Measurements from ENCODE around the gene C11orf16. TPM values are rescaled to one million over a fixed set of nuclear protein-coding genes. Genes with fewer than 3 reads are reported as not detected.
"Not testable (repeated sequence)": the region's sequence is repeated elsewhere in the genome, so short reads cannot be mapped to it uniquely, and the experiment has no call there.

The C11orf16 gene
- total RNA-seq, 2 experiments from 2014 or later = not detected

DNA sequence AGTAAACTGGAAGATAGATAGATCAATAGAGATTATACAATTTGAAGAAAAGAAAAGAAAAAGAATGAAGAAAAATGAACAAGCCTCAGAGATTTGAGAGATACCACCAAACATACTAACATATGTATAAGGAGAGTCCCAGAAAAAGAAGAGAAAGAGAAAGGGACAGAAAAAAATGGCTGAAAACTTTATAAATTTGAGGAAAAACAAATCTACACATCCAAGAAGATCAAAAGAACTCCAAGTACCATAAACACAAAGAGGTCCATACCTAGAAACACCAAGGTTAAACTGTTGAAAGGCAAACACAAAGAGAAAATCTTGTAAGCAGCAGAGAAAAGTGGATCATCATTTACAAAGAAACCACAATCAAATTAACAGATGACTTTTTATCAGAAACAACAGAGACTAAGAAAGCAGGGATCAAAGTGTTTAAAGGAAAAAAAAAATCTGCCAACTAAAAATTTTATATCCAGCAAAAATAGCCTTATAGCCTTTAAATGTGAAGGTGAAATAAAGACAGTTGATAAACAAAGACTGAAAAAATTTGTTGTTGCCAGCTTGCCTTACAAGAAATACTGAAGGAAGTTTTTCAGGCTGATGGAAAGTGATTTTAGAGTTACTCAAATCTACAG is 33.5 kb downstream of the C11orf16 start:
- ChIA-PET CTCF (no interaction called here), POLR2A (no interaction called here)
- H3K36me3 ChIP-seq (ENCODE audit: insufficient read depth, low read length) = no peaks in the 10 kb centered on the region
- Mint-ChIP-seq H3K27me3 (peaks cover 6% of the 10 kb centered on the region), H3K27ac (no peak overlapping the region), H3K36me3 (ENCODE audit: low read depth) (peaks cover 19% of the 10 kb centered on the region), H3K9me3 (peaks cover 22% of the 10 kb centered on the region), H3K4me1 (ENCODE audit: low read depth) (no peaks in the 10 kb centered on the region), H3K4me3 (no peak overlapping the region)
- TF ChIP-seq, protein P1, sequence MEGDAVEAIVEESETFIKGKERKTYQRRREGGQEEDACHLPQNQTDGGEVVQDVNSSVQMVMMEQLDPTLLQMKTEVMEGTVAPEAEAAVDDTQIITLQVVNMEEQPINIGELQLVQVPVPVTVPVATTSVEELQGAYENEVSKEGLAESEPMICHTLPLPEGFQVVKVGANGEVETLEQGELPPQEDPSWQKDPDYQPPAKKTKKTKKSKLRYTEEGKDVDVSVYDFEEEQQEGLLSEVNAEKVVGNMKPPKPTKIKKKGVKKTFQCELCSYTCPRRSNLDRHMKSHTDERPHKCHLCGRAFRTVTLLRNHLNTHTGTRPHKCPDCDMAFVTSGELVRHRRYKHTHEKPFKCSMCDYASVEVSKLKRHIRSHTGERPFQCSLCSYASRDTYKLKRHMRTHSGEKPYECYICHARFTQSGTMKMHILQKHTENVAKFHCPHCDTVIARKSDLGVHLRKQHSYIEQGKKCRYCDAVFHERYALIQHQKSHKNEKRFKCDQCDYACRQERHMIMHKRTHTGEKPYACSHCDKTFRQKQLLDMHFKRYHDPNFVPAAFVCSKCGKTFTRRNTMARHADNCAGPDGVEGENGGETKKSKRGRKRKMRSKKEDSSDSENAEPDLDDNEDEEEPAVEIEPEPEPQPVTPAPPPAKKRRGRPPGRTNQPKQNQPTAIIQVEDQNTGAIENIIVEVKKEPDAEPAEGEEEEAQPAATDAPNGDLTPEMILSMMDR (IDR thresholded peaks at IDR 0.05) = no peak
- ATAC-seq (ENCODE audit: poor library complexity) = no peak
- no peaks in the 10 kb centered on the region for H3K27me3 ChIP-seq (ENCODE audit: control insufficient read depth in 1 of 2, insufficient read depth in 2 of 2, low read length in 2 of 2)
- no peak for DNase-seq
- no peaks in the 10 kb centered on the region for H3K4me1 ChIP-seq (ENCODE audit: insufficient read depth, low read length)
- H3K4me3 ChIP-seq (ENCODE audit: low read length) = no peak overlapping the region
- intact Hi-C loops (cut with DNase I, micrococcal nuclease) = no loop called here
- H3K27ac ChIP-seq (ENCODE audit: low read depth in 1 of 2, low read length in 2 of 2) = no peak overlapping the region
- peaks cover 9 to 17% of the 10 kb centered on the region in 2 experiments for H3K9me3 ChIP-seq (ENCODE audit: control insufficient read depth in 1 of 2, insufficient read depth in 1 of 2, low read length in 2 of 2)

DNA sequence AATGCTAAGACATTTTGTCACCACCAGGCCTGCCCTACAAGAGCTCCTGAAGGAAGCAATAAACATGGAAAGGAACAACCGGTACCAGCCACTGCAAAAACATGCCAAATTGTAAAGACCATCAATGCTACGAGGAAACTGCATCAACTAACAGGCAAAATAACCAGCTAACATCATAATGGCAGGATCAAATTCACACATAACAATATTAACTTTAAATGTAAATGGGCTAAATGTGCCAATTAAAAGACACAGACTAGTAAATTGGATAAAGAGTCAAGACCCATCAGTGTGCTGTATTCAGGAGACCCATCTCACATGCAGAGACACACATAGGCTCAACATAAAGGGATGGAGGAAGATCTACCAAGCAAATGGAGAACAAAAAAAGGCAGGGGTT is 41.6 kb downstream of the C11orf16 start:
- ATAC-seq (ENCODE audit: poor library complexity); intact Hi-C loops (cut with DNase I, micrococcal nuclease); CTCF ChIA-PET; H3K27ac Mint-ChIP-seq; H3K4me1 ChIP-seq (ENCODE audit: insufficient read depth, low read length); H3K36me3 ChIP-seq (ENCODE audit: insufficient read depth, low read length); POLR2A ChIA-PET; H3K36me3 Mint-ChIP-seq (ENCODE audit: low read depth); DNase-seq; H3K27me3 ChIP-seq (ENCODE audit: control insufficient read depth in 1 of 2, insufficient read depth in 2 of 2, low read length in 2 of 2); H3K4me3 ChIP-seq (ENCODE audit: low read length); H3K9me3 Mint-ChIP-seq; H3K4me1 Mint-ChIP-seq (ENCODE audit: low read depth); H3K9me3 ChIP-seq (ENCODE audit: control insufficient read depth in 1 of 2, insufficient read depth in 1 of 2, low read length in 2 of 2); H3K27ac ChIP-seq (ENCODE audit: low read depth in 1 of 2, low read length in 2 of 2); H3K4me3 Mint-ChIP-seq: not testable (repeated sequence)
- peaks cover 17% of the 10 kb centered on the region for H3K27me3 Mint-ChIP-seq

DNA sequence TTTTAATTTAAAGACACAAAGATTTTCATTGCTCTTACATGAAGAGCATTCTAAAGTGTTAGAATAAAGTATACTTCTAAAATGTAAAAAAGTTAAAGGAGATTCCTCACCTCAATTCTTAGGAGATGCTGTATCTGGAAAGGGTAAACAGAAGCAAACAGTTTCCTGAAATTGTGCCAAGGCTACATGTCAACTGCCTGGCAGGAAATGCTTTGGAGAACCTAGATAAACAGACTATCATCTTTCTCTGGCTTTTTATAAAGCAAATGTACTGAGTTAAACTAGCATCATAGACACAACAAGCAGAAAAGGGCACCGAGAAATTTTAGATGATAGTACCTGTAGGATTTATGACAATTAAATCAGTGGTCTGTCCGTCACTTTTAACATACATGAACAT is 46.4 kb downstream of the C11orf16 start:
- TF ChIP-seq, protein P1 (IDR thresholded peaks at IDR 0.05) = no peak
- ATAC-seq (ENCODE audit: poor library complexity) (no peak), DNase-seq (no peak)
- Mint-ChIP-seq H3K36me3 (ENCODE audit: low read depth) (peaks cover 4% of the 10 kb centered on the region), H3K27me3 (peaks cover 26% of the 10 kb centered on the region), H3K27ac (no peak overlapping the region), H3K4me3 (no peak overlapping the region), H3K9me3 (no peaks in the 10 kb centered on the region), H3K4me1 (ENCODE audit: low read depth) (no peaks in the 10 kb centered on the region)
- ChIA-PET POLR2A (no interaction called here), CTCF (no interaction called here)
- intact Hi-C loops (cut with DNase I, micrococcal nuclease) = no loop called here
- no peaks in the 10 kb centered on the region for H3K4me1 ChIP-seq (ENCODE audit: insufficient read depth, low read length)
- no peaks in the 10 kb centered on the region for H3K9me3 ChIP-seq (ENCODE audit: control insufficient read depth in 1 of 2, insufficient read depth in 1 of 2, low read length in 2 of 2)
- no peaks in the 10 kb centered on the region for H3K36me3 ChIP-seq (ENCODE audit: insufficient read depth, low read length)
- H3K27ac ChIP-seq (ENCODE audit: low read depth in 1 of 2, low read length in 2 of 2) = no peak overlapping the region
- peaks cover 2 to 8% of the 10 kb centered on the region in 2 experiments for H3K27me3 ChIP-seq (ENCODE audit: control insufficient read depth in 1 of 2, insufficient read depth in 2 of 2, low read length in 2 of 2)
- H3K4me3 ChIP-seq (ENCODE audit: low read length) = no peak overlapping the region

DNA sequence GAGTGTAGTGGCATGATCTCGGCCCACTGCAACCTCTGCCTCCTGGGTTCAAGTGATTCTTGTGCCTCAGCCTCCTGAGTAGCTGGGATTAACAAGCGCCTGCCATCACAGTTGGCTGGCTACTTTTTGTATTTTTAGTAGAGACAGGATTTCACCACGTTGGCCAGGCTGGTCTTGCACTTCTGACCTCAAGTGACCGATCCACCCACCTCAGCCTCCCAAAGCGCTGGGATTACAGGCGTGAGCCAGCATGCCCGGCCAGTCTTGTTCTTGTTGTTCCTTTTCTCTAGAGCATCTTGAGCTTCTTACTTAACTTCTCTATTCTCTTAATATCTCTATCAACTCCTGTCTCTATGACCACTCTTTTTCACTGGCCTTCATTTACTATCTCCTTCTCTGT is 51.2 kb downstream of the C11orf16 start:
- H3K36me3 Mint-ChIP-seq (ENCODE audit: low read depth); H3K9me3 Mint-ChIP-seq; CTCF ChIA-PET; ATAC-seq (ENCODE audit: poor library complexity); H3K4me1 ChIP-seq (ENCODE audit: insufficient read depth, low read length); H3K27ac ChIP-seq (ENCODE audit: low read depth in 1 of 2, low read length in 2 of 2); H3K4me3 ChIP-seq (ENCODE audit: low read length); H3K27ac Mint-ChIP-seq; DNase-seq; H3K9me3 ChIP-seq (ENCODE audit: control insufficient read depth in 1 of 2, insufficient read depth in 1 of 2, low read length in 2 of 2); POLR2A ChIA-PET; intact Hi-C loops (cut with DNase I, micrococcal nuclease); H3K27me3 ChIP-seq (ENCODE audit: control insufficient read depth in 1 of 2, insufficient read depth in 2 of 2, low read length in 2 of 2); H3K4me3 Mint-ChIP-seq; H3K36me3 ChIP-seq (ENCODE audit: insufficient read depth, low read length); H3K4me1 Mint-ChIP-seq (ENCODE audit: low read depth): not testable (repeated sequence)
- H3K27me3 Mint-ChIP-seq = peaks cover 29% of the 10 kb centered on the region

Data from CD4-positive, alpha-beta T cell (primary cell).